DMS53 (cell line): ENCODE results near the gene BUD31.
"Not testable (repeated sequence)": the region's sequence is repeated elsewhere in the genome, so short reads cannot be mapped to it uniquely, and the experiment has no call there.

Experiments used
- DNase-seq: peaks from one replicate; lab custom pipeline; 2025; lab: John Stamatoyannopoulos, UW

The BUD31 gene

DNA sequence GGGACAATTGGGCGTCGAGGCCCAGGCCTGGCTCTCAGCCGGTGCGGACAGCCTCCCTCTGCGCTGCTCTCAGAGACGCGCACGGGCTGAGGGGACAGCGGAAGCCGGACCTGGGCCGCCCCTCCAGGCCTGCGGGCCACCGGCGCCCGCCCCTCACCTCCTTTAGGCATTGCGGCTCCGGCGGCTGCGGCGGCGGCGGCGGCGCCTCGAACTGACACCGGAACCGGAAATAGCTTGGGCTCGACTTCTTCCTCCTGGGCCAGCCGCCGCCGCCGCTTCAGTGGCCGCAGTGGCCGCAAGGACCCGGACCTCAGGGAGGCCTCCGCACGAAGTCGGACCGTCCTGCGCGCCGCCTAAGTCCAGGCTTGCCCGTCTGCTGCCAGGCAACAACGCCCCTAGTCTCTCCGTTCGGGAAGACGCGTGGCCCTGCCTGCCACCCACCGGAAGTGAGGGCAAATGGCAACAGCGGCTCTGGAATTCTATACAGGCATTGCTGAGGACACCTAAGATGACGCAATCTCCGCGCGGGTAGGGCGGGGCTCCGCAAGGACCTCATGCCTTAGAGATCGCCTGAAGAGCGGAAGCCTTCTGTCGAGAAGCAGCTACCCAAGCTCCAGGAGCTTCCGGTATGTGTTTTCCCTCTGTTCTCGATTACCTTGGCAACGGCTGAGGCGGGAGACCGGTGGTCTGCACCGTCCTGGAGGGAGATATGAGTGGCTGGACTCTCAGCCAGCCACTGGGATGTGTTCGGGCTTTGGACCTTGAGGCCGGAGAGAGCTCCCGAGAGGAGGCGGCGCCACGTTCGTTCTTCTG, at the start of gene BUD31, which contains the start of gene PDAP1:
Gene BUD31 (plus strand): TSS at position 591 of the 813 bp plus-strand sequence. CDS start 2,124 bp downstream, outside the sequence.
Gene PDAP1 (minus strand): TSS at position 219 of the 813 bp plus-strand sequence. CDS start 49 bp downstream, at position 170.
- peak; percentile 98 for DNase-seq

DNA sequence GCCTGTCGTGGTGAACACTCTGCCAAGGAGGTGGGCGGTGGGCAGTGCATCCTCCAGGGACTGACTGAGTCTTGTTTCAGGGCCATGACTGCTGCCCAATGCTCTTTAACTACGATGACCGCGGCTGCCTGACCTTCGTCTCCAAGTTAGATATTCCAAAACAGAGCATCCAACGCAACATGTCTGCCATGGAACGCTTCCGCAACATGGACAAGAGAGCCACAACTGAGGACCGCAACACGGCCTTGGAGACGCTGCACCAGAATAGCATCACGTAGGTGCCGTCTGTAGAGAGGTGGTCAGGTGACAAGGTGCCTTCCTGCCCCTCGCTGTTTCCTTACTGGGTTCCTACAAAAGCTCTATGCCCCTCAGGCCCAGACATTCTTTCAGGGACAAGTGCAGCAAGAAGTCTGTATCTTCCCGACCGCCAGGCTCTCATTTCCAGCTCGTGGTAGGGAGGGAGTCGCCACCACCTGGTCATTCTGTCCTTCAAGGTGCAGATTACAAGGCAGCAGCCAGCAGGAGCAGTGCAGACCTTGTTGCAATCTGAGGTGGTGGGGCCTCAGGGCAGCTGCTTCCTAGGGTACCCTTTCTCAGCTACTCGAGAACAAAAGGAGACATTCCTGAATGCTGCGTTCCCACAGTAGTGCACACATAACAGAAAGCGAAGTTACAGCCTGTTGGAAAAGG, 49.2 kb upstream of the BUD31 start:
- DNase-seq, result no peak

DNA sequence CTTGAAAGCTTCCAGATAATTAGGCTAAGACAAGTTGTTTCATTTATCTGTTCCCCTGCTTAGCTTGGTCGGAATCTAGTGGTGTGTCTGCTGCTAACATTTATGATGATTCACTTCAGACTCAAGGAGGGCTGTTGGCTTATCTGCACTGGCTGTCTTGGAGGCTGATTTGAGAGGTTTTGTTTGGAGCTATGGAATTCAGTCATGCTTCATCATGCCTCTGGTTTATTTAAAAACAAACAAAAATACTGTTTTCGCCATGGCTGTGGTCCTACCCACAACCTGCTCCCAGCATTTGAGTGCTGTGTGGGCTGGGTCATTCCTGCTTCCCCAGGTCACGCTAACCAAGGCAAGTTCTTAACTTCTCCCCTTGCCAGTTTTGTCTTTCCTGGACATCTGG, 46.0 kb upstream of the BUD31 start:
- no peak for DNase-seq

DNA sequence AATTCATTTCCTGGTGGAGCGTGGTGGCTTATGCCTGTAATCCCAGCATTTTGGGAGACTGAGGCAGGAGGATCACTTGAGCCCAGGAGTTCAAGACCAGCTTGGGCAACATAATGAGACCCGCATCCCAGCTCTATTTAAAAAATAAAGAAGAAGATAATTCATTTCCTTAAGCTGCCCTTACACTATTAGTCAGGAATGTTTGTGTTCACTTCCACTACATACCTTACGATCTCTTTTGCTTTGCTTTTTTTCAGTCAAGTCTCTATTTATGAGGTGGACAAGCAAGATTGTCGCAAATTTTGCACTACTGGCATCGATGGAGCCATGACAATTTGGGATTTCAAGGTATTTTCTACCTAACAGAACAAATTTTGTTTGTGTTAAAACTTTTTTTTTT, 45.5 kb upstream of the BUD31 start:
- DNase-seq, result no peak

DNA sequence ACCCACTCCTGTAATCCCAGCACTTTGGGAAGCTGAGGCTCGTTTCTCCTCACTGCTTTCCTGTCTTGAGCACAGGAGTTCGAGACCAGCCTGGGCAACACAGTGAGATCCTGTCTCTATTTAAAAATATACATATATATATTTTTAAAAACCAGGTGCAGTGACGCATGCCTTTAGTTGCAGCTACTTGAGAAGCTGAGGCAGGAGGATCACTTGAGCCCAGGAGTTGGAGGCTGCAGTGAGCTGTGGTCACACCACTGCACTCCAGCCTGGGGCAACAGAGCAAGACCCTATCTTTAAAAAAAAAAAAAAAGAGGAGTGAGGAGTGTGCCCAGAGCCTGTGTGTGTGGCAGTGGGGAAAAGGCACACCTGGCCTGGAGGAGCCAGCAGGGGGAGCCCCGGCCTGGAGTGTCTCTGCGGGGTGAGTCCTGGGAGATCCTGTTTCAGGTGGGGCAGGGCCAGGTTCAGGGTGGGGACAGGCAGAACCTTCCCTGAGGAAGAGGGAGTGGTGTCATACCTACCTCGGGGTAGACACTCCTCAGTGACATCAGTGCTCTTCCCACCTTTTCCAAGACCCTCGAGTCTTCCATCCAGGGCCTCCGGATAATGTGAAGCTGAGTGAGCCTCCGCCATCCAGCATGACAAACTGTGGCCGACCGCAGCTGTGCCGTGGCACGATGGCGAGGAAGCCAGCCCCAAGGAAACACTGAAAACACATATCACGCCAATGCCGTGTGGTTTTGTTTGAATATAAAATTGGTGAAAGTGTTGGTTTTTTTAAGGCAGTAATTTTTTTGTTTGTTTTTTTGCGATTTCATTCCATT, 43.2 kb upstream of the BUD31 start:
- DNase-seq, result peak; percentile 72

DNA sequence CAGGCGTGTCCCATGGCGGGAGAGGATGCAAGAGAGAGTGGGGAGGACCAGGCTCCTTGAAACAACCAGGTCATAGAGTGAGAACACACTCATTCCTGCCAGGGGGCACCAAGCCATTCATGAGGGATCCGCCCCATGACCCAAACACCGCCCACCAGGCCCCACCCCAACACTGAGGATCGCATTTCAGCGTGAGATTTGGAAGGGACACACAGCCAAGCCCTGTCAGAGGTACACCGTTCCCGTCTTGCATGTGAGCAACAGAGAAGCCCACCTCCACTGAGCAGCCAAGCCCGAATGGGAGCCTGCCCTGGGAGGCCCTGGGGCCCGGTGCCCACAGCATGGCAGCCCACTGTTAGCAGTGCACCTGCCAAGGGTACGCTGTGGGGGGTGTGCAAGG, 42.1 kb upstream of the BUD31 start:
- no peak for DNase-seq

DNA sequence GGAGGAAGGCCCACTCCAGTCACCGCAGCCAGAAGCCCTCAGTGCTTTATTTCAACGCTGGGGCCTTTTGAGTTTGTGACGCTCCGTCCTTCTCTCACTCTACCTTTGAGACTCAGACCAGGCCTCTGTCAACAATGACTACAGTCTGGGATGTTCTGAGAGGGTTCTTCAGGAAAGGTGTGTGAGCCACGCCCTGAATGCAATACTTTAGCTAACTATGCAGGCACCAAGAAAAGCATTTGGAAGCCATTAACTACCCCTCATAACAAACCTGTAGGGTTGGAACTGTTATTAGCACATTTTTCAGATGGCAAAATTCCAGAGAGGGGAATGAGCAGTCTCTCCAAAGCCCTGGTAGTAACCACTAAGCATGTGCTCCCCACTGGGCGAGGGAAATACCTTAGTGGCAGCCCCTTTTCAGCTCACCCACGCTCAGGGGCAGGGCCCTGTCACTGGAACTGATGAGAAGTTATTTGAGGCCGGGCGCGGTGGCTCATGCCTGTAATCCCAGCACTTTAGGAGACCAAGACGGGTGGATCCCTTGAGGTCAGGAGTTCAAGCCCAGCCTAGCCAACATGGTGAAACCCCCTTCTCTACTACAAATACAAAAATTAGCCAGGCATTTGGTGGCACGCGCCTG, 39.9 kb upstream of the BUD31 start:
- DNase-seq, result no peak

DNA sequence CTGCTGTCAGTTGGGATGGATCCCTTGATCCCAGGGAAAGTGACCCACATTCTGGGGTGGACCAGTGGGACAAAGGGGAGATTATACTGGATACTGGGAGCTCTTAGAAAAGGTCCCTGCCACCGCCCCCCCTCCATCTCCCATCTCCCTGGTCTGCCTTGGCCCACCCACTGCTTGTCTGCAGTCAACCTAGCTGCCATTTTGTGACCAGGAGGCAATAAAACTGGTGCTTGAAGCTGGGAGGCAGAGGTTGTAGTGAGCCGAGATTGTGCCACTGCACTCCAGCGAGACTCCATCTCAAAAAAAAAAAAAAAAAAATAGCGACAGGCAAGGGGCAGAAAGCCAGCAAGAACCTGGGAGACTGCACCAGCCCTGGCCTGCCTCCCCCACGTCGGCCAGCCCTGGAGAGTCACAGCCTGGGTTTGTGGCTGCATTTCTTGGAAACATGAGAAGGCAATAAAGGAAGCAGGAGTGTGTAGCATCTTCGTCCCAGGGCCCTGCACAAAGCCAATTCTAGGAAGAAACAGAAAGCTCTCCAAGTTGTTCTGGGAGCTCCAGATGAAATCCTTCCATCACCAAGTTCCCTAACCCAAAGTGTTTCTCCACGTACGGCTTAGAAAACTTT, 38.9 kb upstream of the BUD31 start:
- no peak for DNase-seq

DNA sequence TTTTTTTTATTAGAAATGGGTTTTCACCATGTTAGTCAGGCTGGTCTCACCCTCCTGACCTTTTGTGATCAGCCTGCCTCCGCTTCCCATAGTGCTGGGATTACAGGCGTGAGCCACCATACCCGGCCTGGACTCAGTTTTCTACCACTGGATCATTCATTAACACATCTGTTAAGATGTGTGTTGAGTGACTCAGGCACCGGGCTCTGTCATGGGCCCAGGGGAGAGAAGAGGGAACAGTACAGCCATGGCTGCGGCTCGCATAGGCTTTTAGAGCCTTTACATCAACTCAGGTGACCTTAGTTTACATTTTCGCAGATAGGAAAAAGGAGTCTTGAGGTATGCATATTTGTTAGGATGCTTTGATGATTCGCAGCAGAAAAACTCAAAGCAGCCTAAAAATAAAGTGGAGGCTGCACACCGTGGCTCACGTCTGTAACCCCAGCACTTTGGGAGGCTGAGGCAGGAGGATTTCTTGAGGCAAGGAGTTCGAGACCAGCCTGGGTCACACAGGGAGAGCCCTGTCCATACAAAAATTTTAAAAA, 37.3 kb upstream of the BUD31 start:
- DNase-seq, result peak; percentile 29

DNA sequence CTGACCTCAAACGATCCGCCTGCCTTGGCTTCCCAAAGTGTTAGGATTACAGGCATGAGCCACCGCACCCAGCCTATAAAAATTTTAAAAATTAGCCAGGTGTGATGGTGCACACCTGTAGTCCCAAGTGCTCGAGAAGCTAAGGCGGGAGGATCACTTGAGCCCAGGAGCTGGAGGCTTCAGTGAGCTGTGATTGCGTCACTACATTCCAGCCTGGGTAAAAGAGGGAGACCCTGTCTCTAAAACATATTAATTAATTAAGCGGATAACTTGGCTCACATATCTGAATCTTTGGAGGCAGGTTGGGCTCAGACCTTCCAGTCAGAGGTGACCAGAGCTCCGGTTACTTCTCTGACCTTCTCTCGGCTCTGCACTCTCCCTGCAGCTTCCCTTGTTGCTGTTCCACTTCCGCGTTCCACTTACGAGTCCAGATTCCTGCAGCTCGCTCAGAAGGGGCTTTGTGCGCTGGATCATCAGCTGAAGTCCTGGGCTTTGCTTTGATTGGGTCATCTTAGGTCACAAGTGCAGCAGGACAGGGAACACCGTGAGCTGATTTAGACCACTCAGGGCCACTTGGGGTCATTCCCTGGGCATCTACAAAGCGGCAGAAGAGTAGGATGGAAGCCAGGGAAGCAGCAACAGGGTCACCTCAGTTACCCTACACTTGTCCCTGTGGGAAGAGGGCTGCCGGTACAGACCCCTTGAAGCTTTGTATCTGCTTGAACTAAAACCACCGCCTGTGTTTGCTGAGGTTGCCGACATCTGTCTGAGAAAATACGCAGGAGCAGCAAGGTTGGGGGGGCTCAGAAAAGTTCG, 36.3 kb upstream of the BUD31 start:
- DNase-seq, result peak; percentile 94

DNA sequence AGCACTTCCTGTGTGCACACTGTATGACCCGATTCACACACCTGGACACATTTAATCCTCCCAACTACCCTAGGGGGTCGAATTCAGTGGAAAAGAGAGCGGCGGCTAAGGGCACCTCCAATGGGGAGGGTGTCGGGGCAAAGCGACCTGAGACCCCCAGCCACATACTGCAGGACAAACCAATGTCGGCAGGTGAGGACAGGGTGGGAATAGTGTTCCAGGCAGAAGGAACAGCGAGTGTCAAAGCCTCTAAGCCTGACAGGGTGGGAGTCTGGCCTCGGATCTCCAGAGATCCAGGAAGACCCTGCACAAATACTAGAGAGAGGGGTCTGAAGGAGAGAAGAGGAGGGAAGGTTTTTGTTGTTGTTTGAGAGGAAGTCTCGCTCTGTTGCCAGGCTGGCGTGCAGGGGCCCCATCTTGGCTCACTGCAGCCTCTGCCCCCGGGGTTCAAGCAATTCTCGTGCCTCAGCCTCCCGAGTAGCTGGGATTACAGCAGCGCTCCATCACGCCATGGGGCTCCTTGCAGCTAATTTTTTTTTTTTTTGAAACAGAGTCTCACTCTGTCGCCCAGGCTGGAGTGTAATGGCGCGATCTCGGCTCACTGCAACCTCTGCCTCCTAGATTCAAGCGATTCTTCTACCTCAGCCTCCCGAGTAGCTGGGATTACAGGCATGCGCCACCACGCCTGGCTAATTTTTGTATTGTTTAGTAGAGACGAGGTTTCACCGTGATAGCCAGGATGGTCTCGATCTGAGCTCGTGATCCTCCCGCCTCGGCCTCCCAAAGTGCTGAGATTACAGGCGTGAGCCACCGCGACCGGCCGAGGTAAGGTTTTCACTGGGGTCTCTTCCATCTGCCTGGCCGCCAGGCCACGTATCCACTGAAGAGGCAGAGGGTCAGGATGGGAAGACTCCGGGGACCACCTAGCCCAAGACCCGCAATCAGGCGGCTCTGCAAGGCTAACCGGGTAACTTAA, 35.4 kb upstream of the BUD31 start:
- DNase-seq, result peak; percentile 68

DNA sequence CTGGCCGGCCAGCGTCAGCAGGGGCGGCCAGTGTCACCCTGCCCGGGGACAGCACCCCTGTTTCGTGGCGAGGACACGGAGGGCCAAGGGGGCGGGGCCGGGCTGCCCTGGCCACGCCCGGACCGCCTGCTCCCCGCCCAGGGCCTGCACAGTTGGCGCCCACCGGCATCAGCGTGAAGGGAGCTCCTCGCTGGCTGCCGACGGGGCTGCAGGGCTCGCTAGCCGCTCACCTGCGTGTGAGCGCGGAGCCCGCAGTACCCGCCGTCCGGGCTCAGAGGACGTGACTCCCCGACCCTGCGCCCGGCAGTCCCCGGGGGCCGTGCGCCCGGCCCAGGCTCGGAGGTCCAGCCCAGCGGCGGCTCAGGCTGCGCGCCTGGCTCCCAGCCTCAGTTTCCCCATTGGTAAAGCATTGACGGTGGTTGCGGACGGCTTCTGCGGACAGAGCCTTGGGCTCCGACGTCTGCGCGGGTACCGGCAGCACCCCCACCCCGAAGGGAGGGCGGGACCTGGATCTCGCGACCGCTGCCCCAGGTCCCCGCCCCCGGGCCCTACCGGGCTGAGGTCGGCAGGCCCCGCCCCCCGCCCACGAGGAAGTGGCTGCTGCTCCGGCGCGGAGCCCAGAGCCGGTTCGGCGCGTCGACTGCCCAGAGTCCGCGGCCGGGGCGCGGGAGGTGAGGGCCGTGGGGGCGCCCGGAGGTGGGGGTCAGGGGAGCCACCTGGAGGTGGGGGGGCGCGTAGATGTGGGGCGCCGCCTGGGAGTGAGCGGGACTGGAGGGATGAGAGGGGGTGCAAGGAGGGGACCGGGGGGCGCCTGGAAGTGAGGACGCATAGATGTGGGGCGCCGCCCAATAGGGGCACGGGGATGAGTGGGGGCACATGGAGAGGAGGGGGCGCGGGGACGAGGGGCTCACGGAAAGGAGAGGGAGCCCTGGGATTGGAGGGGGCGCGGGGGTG, 34.4 kb upstream of the BUD31 start, which contains the start of gene ARPC1B:
Gene ARPC1B (plus strand): TSS at position 620 of the 954 bp plus-strand sequence. CDS start 10,985 bp downstream, outside the sequence.
- peak; percentile 97 for DNase-seq

DNA sequence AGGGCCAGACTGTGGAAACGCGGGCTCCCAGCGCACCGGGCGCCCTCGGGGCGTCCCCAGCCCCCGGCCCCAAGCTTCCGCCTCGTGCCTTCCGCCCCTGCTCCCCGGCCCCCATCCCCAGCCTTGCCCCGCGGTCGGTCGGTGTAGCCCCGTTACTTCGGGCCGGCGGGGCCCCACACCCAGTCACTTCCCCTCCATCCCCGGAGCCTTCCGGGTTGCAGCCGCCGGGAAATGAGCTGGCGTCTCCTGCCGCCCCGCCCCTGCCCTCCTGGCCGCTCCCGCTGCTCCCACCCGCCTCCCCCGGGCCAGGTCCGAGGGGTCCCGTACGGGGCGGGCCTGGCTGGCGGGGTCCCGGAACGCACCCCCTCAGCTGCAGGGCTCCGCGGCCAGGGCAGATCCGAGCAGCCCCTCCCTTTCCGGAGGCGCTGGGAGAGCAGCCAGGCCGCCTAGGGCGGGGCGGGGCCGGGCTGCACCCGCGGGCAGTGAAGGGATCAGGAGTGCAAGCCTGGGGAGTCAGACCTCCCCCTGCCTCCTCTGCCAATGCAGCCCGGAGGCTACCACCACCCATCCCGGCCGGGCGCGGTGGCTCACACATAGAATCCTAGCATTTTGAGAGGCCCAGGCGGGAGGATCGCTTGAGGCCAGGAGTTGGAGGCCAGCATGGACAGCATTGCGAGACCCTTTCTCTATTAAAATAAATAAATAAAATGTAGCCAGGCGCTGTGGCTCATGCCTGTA, 33.5 kb upstream of the BUD31 start:
- DNase-seq, result peak; percentile 87

DNA sequence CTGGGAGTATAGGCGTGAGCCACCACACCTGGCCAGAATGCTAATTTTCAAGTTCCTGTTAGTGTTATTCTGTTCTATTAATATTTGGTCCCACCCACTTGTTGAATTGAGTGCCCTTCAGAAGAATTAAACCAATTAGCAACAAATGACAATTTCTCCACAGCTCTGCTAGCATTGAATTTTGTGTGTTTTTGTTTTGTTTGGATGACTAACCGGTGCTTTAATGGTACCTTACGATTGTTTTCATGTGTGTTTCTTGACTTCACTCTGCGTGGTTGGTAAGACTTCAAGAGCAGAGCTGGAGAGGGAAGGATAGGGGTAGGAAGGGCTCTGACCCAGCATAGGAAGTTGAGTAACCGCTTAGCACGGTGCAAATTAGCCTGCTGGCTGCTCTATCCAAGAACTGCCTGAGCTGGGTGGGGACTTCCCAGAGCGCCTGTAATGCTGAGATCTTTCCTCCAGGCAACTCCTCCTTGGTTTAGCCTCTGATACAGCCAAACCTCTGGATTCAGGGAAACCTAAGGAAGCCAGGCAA, 29.7 kb upstream of the BUD31 start:
- DNase-seq, result no peak

DNA sequence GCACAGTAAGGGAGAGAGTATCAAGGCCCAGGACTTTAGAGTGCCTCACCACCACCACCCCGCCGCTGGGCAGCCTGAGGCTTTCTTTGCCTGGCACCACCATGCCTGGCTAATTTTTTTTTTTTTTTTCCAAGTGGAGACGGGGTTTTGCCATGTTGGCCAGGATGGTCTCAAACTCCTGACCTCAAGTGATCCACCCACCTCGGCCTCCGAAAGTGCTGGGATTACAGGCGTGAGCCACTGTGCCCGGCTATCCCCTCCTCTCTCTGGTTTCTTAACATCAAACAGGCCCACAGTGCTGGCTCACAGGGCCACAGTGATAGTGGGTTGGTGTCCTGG, 29.1 kb upstream of the BUD31 start:
- not testable (repeated sequence) for DNase-seq

DNA sequence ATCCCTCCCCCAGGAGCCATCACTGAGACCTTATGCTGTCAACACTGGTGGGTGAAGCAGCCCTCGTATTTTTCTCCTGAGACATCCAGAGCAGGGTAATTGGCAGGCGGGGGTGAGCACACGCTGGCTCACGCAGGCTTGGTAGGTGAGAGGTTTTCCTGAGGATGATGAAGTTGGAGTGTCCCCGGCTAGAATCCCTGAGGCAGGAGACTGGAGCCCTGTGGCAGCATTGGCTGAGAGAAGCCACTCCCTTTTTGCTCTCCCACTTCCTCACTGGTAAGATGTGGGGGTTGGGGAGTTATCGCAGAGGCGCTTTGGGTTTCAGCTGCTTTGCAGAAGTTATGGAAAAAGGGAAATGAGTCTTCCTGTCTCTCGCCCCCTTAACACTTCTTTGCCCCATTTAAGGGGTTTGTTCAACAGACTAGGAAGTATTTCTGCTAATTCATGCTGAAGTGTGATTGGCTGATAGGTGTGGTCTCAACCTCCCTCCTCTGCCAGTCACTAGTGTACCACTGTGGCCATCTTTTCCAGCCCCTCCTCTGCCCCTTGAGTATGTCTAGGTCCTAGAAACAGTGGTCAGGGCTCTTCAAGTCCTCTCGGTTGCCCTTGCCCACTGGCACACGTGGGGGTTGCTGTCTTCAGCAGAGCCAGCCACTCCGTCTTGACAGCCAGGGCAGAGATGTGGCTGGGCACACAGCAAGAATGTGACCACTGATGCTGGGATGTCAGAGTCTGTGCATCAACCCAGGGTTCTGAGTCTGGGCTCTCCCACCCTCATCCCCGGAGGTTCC, 28.5 kb upstream of the BUD31 start:
- no peak for DNase-seq
